ELR (cell line): Measurements from ENCODE around the gene GON7.
"Not testable (repeated sequence)": the region's sequence is repeated elsewhere in the genome, so short reads cannot be mapped to it uniquely, and the experiment has no call there.

Experiments used
- DNase-seq: peaks from one replicate; pipeline ENCODE4 v3.0.0-alpha.2; 2015; ENCODE audit warnings: low read depth

The GON7 gene

DNA sequence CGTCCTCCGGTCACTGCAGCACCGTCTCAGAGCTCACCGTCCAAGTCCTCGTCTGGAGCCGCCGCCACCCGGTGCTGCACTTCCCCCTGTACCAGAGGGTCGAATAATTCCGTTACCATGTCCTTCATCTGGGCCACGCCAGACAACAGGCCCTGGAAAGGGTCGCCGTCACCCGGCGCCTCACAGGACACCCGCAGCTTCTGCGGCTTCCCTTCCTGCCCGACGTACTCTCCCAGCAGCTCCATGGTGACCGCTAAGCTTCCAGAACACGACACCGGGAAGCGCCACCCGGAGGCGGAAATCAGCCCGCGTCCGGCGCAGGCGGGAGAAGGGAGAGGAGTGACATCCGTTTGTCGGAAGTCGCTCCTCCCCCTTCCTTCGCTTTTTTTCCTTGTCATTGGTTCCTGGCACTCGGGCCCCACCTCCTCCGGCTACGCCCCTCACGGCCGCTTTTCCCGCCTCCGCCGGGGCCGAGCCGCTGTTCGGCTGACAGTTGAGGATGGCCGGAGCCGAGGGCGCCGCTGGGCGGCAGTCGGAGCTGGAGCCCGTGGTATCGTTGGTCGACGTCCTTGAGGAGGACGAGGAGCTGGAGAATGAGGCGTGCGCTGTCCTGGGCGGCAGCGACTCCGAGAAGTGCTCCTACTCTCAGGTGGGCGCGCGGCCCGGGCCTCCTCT, at the start of gene GON7, which contains the start of gene UBR7:
Gene GON7 (minus strand): TSS at position 273 of the 675 bp plus-strand sequence. CDS start 28 bp downstream, at position 245.
Gene UBR7 (plus strand): TSS at position 464 of the 675 bp plus-strand sequence. CDS start 36 bp downstream, at position 500.
- peak; percentile 99 for DNase-seq

- DNase-seq: no peak
Measured at GRCh38 chr14:93249128-93249831, 42.4 kb upstream of the GON7 start.

GRCh38 chr14:93246534-93246933, 39.7 kb upstream of the GON7 start:
- no peak for DNase-seq

DNA sequence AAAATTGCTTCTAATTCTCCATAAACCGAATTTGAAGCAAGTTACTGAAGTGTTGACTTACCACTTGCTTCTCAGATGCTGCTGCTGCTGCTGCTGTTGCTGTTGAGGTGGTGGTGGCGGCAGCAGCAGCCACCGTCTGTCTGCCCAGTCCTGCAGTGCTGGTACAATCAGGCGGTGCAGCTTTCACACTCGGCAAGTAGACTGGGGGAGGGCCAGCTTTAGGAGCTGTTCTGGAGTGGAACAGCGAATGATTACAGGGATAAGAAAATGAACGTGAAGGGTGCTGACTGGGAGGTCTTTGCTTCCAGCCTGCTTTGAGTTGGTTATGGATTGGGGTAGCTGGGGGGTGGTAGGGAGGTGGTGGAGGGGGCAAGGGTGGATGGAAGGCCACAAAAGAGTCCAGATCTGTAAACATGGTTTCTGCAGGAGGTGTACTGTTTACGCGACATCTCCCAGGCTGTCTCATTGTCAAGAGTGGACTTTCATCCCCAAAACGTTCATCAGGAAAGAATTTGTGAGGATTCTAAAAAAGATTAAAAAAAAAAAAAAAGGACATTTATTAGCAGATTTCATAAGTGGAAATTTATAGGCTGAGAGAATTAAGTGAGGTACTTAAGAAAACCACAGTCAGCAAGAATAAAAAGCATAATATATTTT, 39.0 kb upstream of the GON7 start:
- DNase-seq: no peak

- DNase-seq: no peak
Measured at GRCh38 chr14:93240678-93241000, 33.8 kb upstream of the GON7 start.

GRCh38 chr14:93239869-93240677, 33.2 kb upstream of the GON7 start:
- DNase-seq: peak; percentile 96

DNA sequence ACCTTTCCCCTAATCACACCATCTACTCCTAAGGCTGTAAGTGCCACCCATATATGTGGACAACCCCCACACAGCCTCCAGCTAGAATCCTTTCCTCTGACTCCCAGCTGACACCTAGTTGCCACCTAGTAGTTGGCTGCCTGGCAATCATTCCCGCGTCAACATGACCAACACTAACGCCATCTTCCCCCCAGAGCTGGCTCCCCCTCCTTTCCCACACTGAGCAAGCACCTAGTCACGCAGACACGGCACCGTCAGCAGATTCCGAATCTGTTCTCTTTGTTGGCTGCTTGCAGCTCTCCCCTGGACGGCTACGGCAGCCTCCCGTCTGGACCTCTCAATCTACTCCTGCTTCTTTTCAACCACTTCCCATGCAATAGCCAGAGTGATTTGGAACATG, 27.9 kb upstream of the GON7 start:
- peak; percentile 96 for DNase-seq

- not testable (repeated sequence) for DNase-seq
Measured at GRCh38 chr14:93233078-93233477, 26.2 kb upstream of the GON7 start.

- no peak for DNase-seq
Measured at GRCh38 chr14:93232159-93232558, 25.3 kb upstream of the GON7 start.

DNA sequence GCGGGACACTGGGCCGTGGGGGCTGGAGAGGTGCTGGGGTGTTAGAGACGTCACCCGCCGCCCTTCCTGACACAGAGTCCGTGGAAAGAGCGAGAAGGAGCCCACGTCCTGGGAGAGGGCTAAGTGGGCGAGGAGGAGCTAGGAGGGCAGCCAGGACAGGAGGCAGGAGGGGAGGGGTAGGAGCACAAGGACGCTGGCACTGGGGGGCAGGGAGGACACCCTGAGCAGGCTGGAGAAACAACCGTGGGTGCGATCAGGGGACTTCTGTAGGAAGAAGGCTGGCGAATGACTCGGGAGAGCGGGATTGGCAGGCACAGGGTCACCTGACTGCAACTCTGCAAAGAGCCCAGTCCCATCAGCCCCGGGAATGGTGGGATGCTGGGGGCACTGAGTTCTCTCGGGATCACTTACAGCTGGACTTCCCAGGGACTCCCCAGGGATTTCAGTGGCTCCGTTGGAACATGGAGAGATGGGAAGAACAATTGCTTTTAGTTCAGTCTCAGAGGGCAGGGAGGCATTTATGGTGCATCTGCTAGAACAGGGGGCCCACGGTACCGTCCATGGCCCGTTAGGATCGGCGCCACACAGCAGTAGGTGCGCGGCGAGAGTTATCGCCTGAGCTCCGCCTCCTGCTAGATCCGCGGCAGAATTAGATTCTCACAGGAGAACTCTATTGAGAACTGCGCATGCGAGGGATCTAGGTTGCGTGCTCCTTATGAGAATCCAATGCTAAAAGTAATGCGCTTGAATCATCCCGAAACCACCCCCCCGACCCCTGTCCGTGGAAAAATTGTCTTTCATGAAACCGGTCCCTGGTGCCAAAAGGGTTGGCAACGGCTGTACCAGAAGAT, 24.5 kb upstream of the GON7 start:
- DNase-seq: peak; percentile 54

GRCh38 chr14:93230539-93230938, 23.7 kb upstream of the GON7 start:
- DNase-seq: no peak

DNA sequence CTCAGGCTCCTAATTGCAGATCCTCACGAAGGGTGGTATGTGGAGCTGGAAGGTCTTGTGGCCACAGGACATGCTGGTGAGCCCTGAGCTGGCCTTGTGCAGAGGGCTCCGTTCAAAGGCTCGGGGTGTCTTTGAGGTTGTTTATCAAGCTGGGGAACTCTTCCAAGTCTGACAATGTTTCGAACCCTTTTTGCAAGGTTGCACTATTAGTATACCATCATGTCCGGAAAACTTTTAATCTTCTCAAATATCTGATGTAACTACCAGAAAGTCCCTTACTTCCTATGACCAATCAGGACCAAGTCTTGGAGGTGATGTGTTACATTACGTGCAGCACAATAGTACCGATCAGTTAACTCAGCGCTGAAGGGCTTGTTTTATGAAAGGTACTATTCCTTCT, 21.7 kb upstream of the GON7 start:
- DNase-seq: no peak

DNA sequence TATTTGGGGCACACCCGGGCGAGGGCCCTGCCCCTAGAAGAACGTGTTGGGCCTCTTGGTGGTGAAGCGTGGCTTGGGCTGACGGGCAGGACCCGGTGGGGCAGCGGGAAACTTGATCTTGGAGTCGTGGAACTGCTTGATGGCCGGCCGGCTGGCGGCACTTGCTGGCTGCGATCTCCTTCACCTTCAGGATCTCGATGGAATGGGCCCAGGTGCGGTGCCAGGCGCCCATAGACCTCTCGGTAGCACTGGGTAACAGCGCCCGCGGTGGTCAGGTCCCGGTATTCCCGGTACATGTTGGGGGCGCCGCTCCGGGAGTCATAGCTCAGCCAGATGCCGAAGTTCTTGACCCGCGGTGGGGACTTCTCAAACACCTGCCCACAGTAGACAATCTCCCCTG, 16.7 kb upstream of the GON7 start:
- DNase-seq: no peak

DNA sequence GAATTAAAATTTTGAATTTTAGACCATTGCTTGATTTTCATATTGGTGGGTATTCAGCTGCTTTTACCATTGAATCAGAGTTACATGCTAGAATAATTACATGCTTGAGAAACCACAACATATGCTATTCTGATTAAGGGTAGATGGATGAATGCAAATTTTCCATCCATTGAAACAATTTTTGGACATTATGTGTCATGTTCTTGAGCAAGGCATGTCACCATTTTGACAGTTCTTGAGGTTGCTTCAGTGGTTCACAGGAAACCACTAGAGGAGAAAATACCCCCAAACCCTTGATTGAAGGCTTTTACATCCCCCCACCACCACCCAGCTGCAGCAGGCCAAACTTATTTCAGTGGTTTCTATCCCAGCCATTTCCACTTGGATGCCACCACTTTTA, 13.6 kb upstream of the GON7 start:
- DNase-seq: no peak

- DNase-seq: peak; percentile 73
Measured at GRCh38 chr14:93219103-93219726, 12.3 kb upstream of the GON7 start.

DNA sequence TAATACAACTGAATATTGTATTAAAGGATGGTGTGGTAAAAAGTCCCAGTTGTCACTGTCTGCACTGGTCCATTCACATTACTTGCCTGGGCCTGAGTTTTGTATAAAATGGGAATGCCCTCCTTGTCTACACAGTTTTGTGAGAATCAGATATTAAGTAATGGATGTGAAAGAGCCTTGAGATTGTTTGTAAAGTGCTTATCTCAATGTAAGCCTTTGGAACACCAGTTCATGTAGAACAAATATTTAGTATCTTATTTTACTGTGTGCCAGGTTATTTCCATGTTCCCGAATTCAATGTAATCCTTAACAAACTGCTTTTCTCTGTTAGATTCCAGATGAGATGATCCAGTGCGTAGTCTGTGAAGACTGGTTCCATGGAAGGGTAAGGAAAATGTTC, 7.7 kb upstream of the GON7 start:
- no peak for DNase-seq

GRCh38 chr14:93212432-93212831, 5.6 kb upstream of the GON7 start:
- DNase-seq: no peak

DNA sequence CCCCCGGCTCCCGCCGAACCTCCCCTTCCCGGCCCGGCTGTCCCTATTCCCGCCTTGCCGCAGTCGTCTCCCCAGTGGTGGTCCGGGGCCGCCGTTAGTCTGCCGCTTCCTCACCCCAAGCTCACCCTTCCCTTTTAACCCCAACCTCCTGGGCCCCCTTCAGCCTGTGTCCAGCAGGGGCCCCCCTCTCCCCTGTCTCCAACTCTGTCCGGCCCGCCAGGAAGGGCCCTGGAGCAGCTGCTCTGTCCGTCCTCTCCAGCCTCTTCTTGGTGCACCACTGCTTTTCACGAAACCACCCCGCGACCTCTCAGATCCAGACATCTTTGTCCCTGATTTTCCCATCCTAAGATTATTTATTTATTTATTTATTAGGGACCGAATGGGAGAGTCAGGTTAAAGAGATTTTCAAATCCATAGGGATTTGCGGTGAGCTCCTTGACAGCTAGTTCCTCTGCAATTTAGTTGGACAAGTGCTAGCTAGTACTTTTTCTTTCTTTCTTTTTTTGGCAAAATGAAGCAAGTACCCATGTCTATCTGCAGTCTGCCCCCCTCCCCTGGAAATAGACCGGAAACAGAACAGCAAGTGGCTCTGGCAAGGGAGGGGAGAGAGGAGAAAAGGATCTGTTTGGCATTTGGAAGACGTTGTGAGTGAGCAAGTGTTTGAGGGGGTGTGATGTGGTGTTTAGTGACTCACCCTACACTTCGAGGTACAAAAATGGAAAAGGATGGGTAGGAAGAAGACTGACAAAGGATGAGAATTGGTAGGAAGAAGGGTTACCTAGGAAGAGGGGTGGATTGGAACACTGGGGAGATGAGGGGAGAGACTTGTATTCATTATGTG, 823 bp upstream of the GON7 start:
- peak; percentile 80 for DNase-seq

DNA sequence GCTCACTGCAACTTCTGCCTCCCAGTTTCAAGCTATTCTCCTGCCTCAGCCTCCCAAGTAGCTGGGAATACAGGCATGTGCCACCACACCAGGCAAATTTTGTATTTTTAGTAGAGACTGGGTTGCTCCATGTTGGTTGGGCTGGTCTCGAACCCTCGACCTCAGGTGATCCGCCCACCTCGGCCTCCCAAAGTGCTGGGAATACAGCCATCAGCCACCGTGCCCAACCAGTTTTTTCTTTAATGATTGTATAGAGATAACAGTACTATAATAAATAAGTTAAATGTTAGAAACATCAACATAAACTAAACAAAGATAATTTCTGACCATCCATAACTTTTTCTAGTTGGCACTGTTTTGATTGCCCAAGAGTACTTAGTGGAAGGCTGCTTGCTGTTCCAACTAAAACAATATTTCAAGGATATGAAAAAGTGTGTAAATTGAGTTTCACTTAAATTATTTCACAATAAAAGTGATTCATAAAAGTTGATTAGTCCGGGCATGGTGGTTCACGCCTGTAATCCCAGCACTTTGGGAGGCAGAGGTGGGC, 5.6 kb downstream of the GON7 start:
- no peak for DNase-seq

DNA sequence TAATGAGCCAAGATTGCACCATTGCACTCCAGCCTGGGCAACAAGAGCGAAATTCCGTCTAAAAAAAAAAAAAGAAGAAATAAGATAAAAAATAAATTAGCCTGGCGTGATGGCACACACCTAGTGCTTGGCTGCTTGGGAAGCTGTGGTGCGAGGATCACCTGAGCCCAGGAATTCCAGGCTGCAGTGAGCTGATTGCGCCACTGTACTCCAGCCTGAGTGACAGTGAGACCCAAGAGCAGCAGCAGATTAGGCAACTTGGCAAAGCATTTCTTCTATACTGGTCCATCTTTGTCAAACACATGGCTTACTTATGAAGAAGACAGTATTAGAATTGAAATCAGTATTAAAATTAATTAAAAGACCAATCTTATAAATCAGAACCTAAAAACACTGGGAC, 6.3 kb downstream of the GON7 start:
- DNase-seq: no peak
